GM19372 (cell line): ENCODE results near the gene SMDT1.
"Not testable (repeated sequence)": the region's sequence is repeated elsewhere in the genome, so short reads cannot be mapped to it uniquely, and the experiment has no call there.

Experiments
- ATAC-seq: cut with Tn5 transposase; IDR thresholded peaks from one replicate; pipeline ENCODE4 v1.9.1; 2021; ENCODE audit warnings: mild to moderate bottlenecking, low read depth, moderate library complexity; ENCODE audit not compliant: unreplicated experiment

Gene SMDT1

DNA sequence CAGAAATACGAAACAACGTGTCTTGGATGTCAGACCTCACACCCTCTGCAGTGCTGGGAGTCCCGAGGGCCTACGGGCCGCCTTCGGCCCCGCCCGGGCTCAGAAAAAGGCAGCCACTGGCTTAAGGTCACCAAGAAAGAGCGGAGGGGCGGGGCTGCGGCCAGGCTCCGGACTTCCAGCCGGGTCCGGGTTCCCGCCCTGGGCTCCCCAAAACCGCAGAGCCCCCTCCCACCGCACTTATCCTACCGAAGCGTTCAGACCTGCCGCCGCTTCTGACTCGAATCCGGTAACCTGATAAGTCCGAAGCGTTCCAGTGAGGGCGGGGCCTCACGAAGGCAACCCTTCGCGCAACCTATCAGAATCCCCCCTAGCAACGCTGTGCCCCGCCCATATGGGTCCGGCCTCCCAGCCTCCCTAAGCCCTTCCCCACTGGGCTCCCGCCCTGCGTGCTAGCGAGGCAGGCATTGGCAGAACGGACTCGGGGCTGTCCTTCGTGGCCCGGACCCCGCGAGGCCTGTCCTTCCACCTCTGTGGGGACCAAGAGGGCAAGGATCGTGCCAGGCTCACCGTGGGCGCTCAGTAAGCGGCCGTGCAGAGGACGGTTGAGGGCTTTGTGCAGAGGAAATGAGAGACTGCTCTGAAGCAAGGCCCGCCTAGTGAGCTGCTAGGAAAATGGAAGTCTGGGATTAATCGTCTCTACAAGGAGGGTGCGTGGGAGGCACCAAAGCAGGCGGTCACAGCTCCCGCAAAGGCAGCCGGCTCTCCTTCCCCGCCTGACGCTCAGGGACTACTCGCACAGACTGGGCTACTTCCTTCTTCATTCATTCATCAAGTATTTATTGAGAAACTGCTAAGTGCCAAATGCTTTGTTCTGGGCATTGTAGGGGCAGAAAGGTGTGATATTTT lies 8.7 kb upstream of the SMDT1 start, which contains the start of gene NAGA:
Gene NAGA, minus strand, starts transcription at position 296 of the 906 bp plus-strand sequence. CDS start 515 bp downstream, outside the sequence.
- peak; percentile 97 for ATAC-seq

DNA sequence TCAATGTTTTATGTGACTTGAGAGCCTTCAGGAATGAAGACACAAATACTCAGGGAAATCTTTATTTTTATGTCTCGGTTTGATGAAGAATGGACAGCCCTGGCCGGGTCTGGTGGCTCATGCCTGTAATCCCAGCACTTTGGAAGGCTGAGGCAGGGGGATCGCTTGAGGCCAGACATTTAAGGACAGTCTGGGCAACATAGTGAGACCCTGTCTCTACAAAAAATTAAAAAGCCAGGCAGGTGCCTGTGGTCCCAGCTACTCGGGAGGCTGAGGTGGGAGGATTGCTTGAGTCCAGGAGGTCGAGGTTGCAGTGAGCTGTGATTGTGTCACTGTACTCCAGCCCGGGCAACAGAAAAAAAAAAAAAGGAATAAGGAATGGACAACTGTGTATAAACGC lies 8.0 kb upstream of the SMDT1 start:
- ATAC-seq = not testable (repeated sequence)

DNA sequence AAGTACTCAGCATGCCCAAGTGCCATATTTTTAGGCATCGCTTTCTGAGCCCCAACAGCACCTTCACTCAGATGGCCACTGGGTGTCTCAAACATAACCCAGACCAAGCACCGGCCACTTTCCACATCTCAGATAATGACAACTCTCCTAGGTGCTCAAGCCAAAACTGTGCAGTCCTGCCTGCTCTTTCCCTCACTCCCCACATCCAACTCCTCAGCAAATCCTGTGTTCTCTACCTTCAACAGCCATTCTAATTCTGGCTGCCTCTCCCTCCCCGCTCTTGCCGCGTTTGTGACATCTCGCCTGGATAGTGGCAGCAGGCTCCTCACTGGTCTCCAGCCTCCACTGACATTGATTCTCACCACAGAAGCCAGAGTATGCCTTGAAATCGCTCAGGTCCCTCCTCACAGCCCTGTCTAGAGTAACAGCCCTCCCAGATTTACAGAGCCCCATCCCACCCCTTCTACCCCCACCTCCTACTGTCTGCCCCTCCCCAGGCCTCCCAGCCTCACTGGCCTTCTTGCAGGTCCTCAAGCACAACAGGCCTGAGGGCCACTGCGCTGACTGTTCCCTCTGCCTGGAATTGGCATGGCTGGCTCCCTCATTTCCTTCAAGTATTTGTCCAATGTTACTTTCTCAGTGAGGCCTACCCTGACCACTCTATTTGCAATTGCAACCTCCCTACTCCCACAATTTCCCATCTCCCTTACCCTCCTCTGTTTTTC lies 6.7 kb upstream of the SMDT1 start:
- ATAC-seq = no peak

DNA sequence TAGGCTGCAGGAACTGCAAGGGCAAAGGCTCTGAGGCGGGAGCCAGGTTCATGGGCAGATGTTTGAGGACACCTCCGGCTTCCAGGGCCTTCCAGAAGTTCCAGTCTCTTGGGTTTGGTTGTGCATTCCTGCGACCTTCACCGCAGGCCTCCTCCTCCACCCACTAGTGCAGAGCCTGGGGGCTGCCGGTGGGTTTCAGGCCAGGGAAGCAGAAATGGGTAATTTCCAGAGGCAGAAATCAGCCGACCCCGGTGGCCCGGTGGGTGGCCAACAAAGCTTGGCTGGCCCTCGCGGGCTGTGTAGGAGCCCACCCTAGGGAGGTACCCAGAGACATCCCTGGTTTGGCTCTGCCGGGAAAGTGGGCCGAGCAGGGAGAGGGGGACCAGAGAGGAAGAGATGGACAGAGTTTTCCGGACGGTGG lies 5.9 kb upstream of the SMDT1 start:
- no peak for ATAC-seq

DNA sequence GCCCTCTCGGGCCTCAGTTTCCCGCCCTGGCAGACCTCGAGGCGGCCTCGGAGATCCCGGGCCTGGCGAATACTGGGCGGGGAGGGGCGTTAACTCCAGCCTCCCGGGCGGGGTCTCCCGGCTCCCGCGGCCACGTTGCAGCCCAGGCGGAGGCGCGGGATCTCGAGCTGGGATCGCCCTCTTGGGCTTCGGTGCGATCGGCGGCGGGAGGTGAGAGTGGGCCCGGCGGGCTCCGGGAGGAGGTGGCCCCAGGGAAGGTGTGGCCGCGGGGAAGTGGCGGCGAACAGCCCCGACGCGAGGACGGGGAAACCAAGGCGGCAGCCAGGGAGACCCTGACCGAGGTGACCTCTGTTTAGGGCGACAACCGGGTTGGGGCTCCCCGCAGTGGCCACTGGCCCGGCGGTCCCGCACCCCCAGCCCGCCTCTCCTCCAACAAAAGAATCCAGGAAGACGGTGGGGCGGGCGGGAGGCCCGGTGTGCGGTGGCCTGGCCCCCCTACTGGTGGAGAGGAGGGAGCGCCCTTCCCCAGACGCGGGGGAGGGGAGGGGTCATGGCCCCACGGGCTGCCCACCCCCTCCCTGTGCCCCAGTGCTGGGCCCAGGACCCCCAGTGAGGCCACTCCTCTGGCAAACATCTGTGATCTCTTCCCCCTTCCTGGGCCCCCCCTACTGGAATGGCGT lies 5.2 kb upstream of the SMDT1 start, which contains the start of gene PHETA2:
Gene PHETA2, plus strand, starts transcription at position 117 of the 680 bp plus-strand sequence. CDS start 3,046 bp downstream, outside the sequence.
- no peak for ATAC-seq

DNA sequence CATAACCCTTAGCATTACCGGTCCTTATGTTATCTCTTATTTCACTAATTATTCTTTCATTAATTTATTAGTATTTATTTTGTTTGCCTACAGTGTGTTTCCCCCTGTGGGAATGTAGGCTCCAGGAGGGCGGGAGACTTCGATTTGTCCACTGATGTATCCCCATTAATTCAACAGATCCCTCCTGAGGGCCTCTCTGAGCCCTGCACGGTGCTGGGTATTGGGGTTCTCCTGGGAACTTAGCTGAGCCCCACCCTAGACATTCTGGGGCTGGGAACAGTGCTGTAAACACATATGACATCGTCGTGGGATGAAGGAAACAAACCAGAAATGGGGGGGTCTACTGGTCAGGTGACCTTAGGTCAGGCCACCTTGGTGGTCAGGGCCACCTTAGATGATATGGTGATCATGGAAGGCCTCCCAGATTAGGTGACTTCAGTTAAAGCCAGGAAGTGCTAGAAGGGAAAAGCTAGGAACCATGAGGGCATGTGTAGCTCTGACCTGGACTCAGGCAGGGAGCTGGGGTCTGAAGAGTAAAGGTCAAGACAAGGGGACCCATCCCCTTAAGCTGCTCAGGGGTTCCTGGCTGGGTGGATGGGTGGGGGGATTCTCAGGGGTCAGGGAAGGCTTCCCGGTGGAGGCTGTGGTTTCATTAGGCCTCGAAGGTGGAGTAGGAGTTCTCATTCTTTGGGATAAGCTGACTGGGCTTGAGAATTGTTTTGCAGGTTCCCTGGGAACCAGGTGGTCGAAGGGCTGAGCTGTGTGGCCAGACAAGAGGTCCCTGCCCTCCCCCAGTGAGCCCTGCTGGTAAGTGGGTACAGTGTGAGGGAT lies 4.4 kb upstream of the SMDT1 start:
- ATAC-seq = no peak

DNA sequence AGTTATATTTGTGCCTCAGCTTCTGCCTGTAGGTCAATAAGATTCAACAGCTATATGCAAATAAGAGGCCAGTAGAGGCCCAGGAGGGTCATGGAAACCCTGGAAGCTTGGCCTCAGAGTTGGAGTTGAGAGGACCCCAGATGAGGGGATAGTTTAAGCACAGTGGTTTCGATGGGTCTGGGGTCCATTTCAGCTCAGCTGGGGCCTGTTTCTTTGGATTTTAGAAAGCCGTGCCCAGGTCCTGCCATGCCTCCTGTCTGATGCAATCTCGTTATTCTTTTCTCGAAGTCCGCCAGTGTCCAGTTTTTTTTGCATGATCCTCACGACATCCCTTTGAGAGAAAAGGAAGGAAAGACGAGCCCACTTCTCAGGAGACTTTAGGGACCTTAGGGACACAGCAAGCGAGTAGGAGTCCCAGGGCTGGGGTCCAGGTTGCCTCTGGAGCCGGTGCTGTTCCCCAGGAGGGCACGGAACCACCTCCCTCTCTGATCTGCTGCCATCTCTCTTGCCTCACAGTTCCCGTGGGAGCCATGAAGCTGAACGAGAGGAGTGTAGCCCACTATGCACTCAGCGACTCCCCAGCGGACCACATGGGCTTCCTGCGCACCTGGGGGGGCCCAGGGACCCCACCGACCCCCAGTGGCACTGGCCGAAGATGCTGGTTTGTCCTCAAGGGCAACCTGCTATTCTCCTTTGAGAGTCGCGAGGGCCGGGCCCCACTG lies 2.6 kb upstream of the SMDT1 start:
- no peak for ATAC-seq

DNA sequence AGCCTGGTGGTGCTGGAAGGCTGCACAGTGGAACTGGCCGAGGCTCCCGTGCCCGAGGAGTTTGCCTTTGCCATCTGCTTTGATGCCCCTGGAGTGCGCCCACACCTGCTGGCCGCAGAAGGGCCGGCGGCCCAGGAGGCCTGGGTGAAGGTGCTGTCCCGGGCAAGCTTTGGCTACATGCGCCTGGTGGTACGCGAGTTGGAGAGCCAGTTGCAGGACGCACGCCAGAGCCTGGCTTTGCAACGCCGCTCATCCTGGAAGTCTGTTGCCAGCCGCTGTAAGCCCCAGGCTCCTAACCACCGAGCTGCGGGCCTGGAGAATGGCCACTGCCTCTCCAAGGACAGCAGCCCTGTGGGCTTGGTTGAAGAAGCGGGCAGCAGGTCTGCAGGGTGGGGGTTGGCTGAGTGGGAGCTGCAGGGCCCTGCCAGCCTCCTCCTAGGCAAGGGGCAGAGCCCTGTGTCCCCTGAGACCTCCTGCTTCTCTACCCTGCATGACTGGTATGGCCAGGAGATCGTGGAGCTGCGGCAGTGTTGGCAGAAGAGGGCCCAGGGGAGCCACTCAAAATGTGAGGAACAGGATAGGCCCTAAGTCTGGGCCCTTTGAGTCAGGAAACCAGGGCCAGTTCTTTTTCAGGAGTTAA lies 1.9 kb upstream of the SMDT1 start:
- no peak for ATAC-seq

DNA sequence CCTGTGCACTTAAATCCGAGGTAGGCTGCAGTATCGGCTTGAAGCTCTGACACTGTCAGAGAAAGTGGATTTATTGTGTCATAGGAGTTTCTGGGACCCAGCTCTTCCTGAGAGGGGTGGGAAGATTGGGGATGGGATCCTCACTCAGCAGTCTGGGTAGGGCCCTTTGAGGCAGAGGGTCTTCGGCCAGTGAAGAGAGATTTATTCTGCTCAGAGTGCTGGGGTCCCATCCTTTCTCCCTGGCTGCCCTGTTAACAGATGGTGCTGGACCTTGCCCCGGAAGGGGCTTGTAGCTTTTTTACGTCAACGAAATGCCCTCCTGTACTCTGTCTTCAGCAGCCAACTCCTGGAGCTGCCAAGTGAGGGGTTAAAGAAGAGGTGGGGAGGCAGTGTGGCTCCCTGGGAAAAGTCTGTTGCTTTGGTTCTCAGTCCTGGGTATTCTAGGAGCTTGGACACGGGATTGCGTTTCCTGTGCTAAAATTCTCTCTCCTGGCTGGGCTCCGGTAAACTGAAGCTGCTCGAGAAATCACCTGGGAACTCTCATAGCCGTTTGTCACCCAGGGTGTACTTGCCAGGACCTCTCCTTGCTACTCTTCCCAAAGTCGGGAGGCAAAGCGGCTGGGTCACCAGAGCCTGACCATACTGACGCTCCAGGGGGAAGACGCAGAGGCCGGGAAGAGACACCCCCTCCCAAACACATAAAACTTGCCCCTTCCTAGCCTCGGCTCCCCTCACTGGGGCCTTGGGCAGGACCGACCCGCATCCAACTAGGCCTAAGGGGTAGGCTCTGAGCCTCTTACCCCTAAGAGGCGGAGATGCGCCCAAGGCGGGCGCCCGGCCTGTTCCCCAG lies 806 bp upstream of the SMDT1 start:
- ATAC-seq = peak; percentile 11

DNA sequence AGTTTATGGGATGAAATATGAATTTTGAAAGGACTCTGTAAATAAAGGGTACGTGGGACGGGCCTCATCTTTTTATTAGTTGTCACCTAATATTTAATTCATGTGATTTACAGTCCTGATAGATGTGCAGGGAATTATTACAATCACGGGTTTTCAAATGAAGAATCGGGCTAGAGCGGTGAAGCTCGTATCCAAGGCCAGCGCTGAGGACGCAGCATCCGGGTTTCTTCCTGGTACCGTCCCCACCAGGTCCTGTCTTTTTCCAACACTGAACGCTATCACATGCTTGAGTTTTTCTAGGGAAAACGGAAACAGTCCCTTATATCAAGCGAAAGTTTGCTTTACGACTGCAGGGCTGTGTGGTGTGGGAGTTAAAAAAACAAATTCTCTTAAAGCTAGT lies 787 bp downstream of the SMDT1 start:
- no peak for ATAC-seq

DNA sequence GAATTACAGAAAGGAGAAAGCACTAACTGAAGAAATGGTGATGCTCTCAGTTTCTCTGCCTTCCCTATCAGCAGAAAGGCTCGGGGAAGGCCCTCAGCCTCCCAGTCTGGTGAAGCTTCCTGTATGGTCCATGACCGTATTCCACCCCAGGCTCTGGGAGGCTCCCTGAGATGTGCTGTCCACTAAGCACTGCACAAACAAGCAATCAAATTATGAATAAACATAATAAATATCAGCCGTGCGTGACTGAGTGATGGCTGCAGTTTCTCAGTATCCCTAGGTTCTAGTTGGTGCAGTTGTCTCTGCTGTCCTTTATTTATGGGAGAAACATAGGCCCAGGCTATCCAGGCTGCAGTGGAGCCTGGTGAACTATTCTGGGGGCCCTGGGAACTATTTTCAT lies 3.6 kb downstream of the SMDT1 start:
- no peak for ATAC-seq

DNA sequence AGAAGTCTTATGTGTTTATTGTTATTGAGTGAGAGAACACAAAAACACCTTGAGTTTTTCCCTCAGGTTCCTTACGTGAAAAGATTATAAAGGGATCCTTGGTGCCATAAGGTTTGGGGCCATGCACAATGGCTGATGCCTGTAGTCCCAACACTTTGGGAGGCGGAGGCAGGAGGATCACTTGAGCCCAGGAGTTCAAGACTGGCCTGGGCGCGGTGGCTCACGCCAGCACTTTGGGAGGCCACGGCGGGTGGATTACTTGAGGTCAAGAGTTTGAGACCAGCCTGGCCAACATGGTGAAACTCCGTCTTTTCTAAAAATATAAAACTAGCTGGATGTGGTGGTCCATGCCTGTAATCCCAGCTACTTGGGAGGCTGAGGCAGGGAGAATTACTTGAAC lies 5.4 kb downstream of the SMDT1 start:
- ATAC-seq = no peak

DNA sequence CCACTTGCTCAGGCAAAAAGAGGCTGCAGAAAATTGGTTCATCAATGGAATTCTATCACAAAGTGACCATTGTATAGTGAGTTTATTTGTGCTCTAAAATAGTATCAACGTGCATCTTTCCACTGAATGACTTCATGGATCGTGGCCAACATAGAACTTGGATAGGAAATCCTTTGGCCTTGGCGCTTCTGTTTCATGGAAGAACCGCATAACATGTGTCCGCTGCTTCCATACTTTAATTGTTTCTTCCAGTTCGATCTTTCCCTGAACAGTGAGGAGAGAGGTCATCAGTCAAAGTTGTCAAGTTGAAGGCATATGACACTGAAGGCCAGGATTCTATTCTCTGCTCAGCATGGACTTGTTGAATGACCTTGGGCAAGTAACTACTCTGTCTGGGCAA lies 6.6 kb downstream of the SMDT1 start:
- no peak for ATAC-seq

DNA sequence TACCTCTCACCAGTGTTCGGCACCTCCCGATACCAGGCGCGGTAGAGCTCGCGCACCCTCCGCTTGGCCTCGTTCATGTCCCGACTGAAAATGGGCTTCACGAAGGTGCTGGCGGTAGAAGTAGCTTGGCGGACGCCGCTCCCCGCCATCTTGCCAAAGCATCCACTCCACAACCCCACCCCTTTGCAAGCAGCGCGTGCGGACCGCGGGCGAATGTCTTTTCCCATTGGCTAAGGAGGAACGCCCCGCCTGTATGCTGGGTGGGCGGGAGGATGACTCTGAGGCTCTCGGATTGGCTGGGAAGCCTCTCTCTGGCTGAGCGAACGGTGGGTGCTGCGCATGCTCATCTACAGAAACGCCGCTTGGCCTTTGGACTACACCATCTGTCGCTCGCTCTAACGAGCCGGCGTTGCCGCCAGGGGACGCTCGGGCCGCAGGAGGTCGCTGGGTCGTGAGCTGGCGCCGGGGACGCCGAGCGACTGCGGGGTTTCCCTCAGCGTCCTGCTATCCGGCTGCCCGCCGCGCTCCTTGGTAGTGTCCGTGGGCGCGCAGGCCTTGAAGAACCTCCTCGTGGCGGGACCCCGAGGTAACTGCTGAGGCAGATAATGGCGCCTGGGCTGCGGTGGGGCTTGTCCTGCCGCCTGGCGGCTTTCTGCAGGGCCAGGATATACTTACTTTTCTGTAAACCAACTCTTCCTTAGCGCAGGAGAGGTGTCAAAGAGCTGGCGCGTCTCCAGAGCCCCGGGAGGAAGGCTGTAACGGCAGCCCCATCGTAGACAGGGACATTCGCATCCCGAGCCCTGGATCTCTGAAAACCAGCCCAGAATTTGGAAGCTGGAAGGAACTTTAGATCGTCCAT lies 11.3 kb downstream of the SMDT1 start, which contains the start of gene NDUFA6:
Gene NDUFA6, minus strand, starts transcription at position 177 of the 859 bp plus-strand sequence. Its CDS starts 28 bp downstream, at position 149.
- ATAC-seq = peak; percentile 96

DNA sequence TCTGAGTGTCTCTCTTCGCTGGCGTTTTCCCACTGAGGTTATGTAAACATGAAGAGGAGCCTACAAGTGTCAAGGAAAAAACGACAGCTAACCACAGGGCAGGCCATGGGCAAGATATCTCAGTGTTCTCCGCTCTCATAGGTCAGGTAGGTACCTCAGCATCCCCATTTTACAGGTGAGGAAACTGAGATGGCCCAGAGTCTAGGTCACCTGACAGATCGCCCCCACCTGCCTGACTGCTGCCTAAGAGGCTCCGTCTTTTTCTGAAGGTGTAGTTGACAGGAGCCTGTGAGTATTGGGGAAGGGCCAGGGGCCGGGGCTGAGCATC lies 11.9 kb downstream of the SMDT1 start:
- ATAC-seq = no peak

DNA sequence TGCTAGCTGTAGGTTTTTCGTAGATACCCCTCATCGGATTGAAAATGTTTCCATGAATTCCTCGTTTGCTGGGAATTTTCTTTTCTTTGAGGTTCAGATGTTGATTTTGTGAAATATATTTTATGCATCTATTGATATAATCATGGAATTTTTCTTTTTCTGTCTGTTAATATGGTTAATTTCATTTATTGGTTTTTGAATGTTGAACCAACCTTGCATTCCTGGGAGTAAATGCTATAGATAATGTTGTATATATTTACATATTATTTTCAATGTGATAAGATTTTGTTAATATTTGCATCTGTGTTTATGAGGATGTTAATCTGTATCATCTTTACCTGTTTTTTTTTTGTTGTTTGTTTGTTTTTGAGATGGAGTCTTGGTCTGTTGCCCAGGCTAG lies 21.7 kb downstream of the SMDT1 start:
- ATAC-seq = no peak

DNA sequence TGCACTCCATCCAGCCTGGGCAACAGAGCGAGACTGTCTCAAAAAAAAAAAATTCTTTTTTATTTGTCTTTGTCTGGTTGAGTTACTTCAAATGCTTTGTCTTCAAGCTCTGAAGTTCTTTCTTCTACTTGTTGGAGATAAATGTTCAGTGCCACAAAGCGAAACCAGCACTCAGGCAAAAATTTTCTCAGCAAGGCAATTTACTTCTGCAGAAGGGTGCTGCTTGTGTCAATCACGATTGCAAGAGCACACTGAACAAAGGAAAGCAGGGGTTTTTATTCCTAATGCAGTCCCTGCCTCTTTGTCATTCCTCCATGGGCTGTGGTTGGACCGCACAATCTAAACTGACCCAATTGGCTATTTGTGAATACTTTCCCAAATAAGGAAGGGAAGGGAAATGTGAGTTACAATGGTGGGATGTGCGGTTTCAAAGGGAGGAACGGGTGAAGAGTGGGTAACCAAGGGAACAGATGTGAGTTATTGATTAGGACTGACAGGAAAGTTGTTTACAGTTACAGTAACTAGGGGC lies 24.9 kb downstream of the SMDT1 start:
- ATAC-seq = not testable (repeated sequence)
